WI38 (cell line): ENCODE measurements around the gene APRT.

ENCODE experiments used
- H3K4me3 ChIP-seq: 2 replicates; pipeline ENCODE4 v1.5.1; 2011; ENCODE audit warnings: low read depth, mild to moderate bottlenecking, control low read depth, low read length
- TF ChIP-seq, protein P1 (sequence below): IDR thresholded peaks from 2 replicates; pipeline ENCODE4 v1.5.1; 2012; ENCODE audit warnings: low read depth, mild to moderate bottlenecking, control low read depth, low read length

The APRT gene

GRCh38 chr16:88778541-88779065 lies 33.1 kb downstream of the APRT start:
- TF ChIP-seq, protein P1, sequence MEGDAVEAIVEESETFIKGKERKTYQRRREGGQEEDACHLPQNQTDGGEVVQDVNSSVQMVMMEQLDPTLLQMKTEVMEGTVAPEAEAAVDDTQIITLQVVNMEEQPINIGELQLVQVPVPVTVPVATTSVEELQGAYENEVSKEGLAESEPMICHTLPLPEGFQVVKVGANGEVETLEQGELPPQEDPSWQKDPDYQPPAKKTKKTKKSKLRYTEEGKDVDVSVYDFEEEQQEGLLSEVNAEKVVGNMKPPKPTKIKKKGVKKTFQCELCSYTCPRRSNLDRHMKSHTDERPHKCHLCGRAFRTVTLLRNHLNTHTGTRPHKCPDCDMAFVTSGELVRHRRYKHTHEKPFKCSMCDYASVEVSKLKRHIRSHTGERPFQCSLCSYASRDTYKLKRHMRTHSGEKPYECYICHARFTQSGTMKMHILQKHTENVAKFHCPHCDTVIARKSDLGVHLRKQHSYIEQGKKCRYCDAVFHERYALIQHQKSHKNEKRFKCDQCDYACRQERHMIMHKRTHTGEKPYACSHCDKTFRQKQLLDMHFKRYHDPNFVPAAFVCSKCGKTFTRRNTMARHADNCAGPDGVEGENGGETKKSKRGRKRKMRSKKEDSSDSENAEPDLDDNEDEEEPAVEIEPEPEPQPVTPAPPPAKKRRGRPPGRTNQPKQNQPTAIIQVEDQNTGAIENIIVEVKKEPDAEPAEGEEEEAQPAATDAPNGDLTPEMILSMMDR: no peak
- H3K4me3 ChIP-seq: no peak overlapping the region

DNA sequence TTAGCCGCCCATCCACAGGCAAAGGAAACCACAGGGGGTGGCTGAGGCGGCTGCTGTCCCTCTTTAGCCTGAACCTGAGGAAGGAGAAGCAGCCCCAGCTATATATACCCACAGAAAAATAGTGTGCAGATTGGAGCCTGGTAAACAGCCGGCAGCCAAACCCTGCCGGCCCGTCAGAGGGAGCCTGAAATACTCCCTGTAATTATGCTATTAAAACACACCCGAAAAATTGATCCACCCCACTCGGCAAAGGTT lies 33.5 kb downstream of the APRT start:
- H3K4me3 ChIP-seq: no peak overlapping the region
- TF ChIP-seq, protein P1: no peak

DNA sequence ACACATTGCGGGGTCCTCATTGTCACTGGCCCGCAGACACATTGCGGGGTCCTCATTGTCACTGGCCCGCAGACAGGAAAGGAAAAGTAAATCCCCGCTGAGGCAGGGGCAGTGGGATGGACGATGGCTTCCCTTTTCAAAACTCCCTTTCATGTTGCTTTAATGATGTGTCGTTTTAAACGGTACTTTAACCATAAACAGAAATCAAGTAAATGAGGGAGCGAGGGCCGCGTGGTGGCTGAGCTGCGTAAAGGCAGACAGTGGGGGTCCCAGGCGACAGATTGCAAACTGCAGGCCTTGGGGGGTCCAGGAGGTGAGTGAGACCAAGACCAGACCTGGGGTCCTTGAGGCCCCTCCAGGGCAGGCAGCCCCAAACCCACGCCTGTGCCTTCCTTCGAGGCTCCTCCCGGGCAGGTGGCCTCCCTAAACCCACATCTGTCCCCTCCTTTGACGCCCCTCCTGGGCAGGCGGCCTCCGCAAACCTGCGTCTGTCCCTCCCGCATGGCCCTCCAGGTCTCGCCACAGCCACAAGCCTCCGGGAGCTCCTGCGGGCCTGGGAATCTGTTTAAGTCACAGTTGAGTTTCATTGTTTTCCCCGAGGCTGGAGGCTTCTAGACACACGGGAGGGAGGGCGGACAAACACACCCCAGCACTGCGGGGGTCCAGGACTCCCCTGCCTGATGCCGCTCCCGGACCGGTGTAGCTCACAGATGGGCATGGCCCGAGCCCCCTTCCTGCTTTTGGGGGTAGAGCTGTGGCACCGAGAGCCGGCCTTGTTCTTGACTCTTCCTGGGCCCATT lies 34.1 kb downstream of the APRT start:
- TF ChIP-seq, protein P1: no peak
- no peak overlapping the region for H3K4me3 ChIP-seq

DNA sequence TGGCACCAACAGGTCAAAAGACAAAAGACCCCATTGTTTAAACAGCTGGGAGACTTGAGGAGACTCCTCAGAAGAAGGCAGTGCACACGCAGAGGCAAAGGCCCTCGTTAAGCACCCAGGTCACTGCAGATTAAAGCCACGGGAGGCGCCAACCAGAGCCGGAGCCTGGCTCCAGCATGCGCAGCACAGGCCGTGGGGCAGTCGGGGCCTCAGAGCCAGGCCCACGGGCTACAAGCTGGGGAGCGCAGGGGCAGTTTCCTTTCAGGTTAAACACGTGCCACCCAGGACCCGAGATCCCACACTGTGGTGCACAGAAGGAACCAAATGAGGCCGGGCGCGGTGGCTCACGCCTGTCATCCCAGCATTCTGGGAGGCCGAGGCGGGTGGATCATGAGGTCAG lies 35.9 kb downstream of the APRT start:
- no peak overlapping the region for H3K4me3 ChIP-seq
- TF ChIP-seq, protein P1: no peak

- TF ChIP-seq, protein P1: no peak
- peak overlapping the region; percentile 51 for H3K4me3 ChIP-seq
Observed at GRCh38 chr16:88774544-88775393, 37.0 kb downstream of the APRT start.

GRCh38 chr16:88773812-88774291 lies 37.9 kb downstream of the APRT start:
- TF ChIP-seq, protein P1: no peak
- H3K4me3 ChIP-seq: peak overlapping the region; percentile 51
